Measurements from ENCODE around the gene MYO7B.

MYO7B gene

GRCh38 chr2:127626917-127627739 is 91.6 kb downstream of the MYO7B start:
- DNase-seq (ENCODE audit: low read depth): no peak

DNA sequence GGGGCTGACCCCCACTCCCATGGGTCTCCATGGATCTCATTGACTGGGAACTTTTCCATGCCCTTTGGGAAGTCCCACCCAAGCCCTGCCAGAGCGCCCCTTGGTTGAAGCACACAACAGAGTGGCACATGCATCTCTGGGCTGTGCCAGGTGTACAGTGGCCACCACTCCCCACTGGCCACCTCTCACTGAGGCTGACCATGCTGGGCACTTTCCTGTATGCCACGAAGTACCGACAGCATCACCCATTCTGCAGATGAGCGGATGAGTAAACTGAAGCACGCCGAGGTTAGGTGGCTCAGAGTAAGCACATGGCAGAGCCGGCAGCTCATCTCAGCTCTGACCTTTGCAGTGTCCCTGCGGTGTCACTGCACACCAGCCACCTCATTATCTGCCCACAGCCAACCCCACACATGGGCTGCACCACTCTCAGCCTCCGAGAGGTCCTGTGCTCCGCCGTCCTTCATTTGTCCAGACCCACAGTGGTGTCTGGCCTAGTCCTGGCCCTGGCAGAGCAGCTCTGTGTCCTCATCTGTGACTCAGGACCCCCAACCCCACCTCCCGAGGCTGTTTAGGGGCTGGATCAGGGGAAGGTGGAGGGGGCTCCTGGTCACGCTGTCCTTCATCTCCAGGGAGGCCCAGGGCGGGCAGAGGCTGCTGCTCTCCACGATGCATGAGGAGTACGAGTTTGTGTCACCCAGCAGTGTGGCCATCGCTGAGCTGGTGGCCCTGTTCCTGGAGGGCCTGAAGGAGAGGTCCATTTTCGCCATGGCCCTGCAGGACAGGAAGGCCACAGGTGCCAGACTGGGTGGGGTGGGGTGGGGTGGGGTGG is 92.5 kb downstream of the MYO7B start:
- no peak for DNase-seq (ENCODE audit: low read depth)

DNA sequence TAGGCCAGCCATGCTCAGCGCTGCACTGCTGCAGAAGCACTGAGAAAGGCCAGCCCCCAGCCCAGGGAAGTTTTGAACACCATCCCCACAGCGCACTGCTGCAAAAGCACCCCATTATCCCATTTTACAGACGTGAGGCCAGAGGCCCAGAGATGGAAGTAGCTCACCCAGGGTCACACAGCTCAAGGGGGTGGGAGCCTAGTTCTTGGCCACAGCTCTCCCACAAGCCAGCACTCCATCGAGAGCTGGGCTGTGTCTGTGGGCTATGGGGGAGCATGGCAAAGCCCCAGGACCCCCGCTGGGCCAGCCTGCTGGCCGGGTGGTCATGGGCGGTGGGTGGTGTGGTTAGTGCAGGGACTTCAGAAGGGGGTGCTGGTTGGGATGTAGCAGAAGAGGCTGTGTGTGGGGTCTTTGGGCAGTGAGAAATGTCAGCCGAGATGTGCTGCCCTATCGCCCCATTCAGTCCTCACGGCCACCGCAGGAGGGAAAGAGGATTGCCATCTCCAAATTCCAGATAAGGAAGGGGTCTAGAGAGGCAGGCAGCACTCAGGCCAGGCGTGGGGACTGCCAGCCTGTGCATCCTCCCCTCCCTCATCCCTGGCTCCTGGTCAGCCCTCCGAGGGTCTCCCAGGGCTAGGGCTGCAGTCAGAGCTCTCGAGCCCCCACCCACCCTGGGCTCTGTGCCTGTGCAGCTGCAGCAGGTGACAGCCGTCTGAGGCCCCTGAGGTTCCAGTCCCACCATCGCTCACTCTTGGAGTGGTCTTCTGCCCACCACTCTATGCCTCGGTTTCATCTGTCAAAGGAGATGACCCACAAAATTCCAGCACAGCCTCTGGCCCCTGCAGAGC is 93.5 kb downstream of the MYO7B start:
- no peak for DNase-seq (ENCODE audit: low read depth)

DNA sequence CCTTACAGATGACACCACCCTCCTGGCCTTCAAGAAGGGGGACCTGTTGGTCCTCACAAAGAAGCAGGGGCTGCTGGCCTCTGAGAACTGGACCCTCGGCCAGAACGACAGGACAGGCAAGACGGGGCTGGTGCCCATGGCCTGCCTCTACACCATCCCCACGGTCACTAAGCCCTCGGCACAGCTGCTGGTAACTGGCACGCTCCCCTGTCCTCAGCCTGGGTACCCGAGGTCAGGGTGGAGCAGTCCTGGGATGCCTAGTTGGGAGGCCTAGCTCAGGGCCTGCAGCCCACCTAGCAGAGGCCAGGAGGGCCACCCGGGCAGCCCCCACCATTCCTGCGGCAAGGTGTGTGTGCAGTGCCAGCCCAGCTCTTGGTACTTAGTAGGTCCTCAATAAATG is 94.2 kb downstream of the MYO7B start:
- DNase-seq (ENCODE audit: low read depth): no peak

GRCh38 chr2:127630096-127630863 is 94.8 kb downstream of the MYO7B start:
- DNase-seq (ENCODE audit: low read depth): no peak

DNA sequence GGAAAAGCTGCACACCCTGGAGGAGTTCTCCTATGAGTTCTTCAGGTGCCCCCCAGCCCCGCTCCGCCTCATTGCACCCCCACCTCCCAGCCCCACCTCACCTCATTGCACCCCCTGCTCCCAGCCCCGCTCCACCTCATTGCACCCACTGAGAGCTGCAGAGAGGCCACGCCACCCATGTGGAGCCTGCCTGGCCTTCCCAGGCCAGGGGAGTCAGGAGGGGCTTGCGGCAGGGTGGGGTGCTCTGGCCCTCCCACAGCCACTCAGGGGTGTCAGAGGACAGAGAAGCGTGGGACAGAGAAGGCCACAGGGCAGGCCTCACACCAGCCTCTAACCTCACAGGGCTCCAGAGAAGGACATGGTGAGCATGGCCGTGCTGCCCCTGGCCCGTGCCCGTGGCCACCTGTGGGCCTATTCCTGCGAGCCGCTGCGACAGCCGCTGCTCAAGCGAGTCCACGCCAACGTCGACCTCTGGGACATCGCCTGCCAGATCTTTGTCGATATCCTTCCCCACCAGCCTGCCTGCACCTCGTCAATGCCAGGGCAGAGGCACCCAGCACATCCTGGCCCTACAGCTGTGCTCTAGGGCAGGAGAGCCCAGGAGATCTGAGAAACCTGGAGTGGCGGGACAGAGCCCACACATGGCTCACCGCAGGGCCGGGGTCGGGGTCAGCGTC is 95.5 kb downstream of the MYO7B start:
- no peak for DNase-seq (ENCODE audit: low read depth)

GRCh38 chr2:127631541-127631996 is 96.1 kb downstream of the MYO7B start:
- no peak for DNase-seq (ENCODE audit: low read depth)

- no peak for DNase-seq (ENCODE audit: low read depth)
Measured at GRCh38 chr2:127631997-127632581, 96.6 kb downstream of the MYO7B start.

DNA sequence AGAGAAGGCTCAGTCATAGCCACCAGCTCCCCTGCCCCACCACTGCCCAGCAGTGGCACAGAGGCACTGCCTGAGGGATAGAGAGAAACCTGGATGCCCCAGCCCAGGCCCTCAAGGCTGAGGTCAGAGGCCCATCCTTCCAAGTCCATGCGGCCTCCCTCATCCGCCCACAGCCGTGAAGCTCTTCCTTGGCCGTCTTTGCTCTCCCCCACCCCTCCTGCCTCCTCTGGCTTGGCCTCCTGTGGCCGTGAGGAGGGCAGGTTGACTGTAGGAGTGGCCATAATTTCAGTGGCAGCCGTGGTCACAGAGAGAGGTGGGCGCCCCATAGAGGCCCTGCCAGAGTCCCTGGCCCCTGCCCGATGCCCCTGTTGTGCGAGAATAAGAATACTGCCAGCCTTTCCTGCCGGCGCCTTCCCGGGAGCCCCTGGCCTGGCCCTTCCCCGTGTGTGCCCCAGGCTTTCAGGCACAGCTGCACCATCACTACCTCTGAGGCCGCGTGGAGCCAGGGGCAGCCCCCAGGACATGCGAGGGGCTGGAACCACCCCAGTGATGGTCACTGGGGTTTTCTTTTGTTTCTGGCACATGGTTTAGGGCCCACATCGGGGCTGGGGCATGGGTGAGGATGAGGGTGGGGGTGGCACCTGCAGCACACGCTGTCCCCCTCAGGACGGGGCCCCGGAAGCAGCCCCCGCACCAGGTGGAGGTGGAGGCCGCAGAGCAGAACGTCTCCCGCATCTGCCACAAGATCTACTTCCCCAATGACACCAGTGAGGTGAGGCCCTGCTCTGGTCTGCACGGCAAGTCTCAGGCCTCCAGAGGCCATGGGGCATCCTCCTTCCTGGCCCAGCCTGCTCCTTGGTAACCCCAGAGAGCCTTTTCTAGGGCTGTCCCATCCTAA is 97.4 kb downstream of the MYO7B start:
- DNase-seq (ENCODE audit: low read depth): no peak

DNA sequence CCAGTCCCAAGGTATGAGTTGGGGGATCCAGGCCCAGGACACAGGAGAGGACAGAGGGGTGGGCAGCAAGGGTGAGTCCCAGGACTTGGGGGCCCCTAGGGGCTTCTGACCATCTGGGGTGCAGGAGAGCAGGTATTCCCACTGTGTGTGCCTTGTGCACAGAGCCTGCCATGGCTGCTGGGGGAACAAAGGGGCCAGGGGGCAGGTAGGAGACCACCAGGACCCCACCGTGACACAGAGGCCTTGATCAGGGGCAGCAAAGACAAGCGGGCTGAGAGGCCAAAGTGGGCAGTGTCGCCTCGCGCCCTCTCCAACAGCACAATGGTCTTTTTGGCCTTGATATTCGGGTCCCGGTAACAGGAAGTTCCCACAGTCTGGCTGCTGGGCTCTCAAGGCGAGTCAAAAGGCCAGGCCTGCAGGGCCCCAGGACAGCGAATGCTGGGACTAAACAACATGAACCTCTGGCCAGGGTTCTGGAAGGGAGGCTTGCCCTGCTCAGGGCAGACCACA is 98.1 kb downstream of the MYO7B start:
- DNase-seq (ENCODE audit: low read depth): no peak

GRCh38 chr2:127634066-127634617 is 98.7 kb downstream of the MYO7B start:
- no peak for DNase-seq (ENCODE audit: low read depth)

DNA sequence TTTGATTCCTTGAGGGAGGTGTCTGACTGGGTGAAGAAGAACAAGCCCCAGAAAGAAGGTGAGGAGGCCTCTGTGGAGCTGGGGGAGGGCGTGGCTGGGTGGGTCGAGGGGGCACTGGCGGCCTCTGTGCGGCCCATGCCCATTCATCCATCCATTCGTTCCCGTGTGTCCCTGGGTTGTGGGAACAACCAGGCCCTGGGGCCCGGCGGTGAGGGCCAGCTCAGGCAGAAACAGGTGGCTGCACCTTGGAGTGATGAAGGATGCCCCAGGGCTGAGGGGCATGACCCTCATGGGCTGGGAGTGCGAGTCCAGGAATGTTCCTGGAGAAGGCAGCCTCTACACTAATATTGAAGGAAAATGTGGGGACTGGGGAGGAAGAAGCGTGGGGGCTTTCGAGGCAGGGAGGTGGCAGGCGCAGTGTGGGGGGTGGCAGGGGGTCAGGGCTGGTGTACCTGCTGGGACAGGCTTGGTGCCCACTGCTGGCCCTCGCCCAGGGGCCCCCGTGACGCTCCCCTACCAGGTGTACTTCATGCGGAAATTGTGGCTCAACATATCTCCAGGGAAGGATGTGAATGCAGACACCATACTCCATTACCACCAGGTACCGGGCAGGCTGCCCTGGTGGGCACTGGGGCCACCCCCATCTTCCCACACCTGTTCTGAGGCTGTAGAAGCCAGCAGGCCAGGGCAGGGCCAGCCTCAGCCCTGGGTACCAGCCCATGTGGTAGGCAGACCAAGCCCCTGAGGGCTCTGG is 99.3 kb downstream of the MYO7B start:
- DNase-seq (ENCODE audit: low read depth): no peak

GRCh38 chr2:127635380-127636237 is 100.1 kb downstream of the MYO7B start:
- DNase-seq (ENCODE audit: low read depth): no peak

- no peak for DNase-seq (ENCODE audit: low read depth)
Measured at GRCh38 chr2:127636248-127637235, 101.1 kb downstream of the MYO7B start.

DNA sequence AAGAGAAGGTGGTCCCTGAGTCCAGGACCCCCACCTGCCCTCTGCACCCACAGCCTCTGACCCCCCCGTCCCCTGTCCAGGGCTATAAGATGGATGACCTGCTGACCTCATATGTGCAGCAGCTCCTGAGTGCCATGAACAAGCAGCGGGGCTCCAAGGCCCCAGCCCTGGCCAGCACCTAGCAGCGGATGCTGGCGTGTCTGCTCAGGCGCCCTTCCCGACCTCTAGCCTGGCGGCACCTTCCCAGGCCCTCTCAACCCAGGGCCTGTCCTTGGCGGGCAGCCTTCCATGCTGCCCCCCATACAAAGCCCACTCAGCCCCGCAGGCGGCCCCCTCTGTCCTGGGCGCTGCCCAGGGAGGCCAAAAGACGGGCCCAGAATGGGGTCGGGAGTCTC is 101.8 kb downstream of the MYO7B start:
- no peak for DNase-seq (ENCODE audit: low read depth)

DNA sequence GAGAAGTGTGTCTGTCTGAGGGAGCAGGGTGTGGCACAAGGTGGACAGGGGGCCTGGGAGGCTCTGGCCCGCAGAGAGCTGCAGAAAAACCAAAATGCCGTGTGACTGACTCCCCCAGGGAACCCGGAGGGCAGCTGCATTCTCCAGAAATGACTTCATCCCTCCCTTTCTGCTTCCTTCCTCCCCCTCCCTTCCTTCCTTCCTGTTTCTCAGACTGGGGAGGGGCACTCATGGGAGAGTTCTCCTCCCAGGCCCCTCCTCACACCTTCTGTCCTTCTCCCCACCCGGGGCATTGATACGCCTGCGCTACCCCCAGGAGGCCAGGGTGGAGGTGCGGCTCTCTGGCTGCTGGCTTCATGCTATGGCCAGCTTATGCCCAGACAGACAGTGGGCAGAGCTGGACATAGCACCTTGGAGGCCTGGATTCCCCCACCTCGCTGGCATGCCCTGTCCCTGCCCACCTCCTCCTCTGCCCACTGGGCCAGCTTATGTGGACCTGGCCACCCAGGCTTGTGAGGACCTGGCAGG is 102.3 kb downstream of the MYO7B start:
- DNase-seq (ENCODE audit: low read depth): no peak

Data from T-helper 22 cell (primary cell).